Measurements from ENCODE around the gene ISCU.

The ISCU gene

GRCh38 chr12:108612788-108613282 lies 50.4 kb downstream of the ISCU start:
- no peak for TF ChIP-seq CTCF (IDR thresholded peaks at IDR 0.05)

GRCh38 chr12:108613548-108613947 lies 51.2 kb downstream of the ISCU start:
- TF ChIP-seq CTCF (IDR thresholded peaks at IDR 0.05) = no peak

- TF ChIP-seq CTCF (IDR thresholded peaks at IDR 0.05) = no peak
These were observed 51.6 kb downstream of the ISCU start for GRCh38 chr12:108614041-108614440.

GRCh38 chr12:108614639-108615038 lies 52.2 kb downstream of the ISCU start:
- TF ChIP-seq CTCF (IDR thresholded peaks at IDR 0.05) = no peak

- no peak for TF ChIP-seq CTCF (IDR thresholded peaks at IDR 0.05)
These were observed 53.5 kb downstream of the ISCU start for GRCh38 chr12:108615918-108616317.

GRCh38 chr12:108616359-108616758 lies 54.0 kb downstream of the ISCU start:
- TF ChIP-seq CTCF (IDR thresholded peaks at IDR 0.05) = no peak

- TF ChIP-seq CTCF (IDR thresholded peaks at IDR 0.05) = no peak
These were observed 54.8 kb downstream of the ISCU start for GRCh38 chr12:108616941-108617858.

All from LNCAP (cell line).